ENCODE results near the gene ITGB5. TPM values are rescaled to one million over a fixed set of nuclear protein-coding genes. Genes with fewer than 3 reads are reported as not detected.
"Not testable (repeated sequence)": the region's sequence is repeated elsewhere in the genome, so short reads cannot be mapped to it uniquely, and the experiment has no call there.

The ITGB5 gene
- total and polyA plus RNA-seq, 5 experiments from 2014 or later, result 0.27 to 2.8 (median 0.94) TPM; not detected in 1

- H3K4me1 Mint-ChIP-seq, result peaks cover 3 to 16% (median 11%) of the 10 kb centered on the region in 4 donors
- not testable (repeated sequence) for ATAC-seq
These were observed 104.8 kb downstream of the ITGB5 start for GRCh38 chr3:124782377-124782712.

GRCh38 chr3:124781476-124782376 is 105.4 kb downstream of the ITGB5 start:
- Mint-ChIP-seq H3K4me1 (peaks cover 3 to 16% (median 11%) of the 10 kb centered on the region in 4 donors), H3K4me3 (no peak overlapping the region), H3K27me3 (peaks cover 0 to 21% (median 4%) of the 10 kb centered on the region in 5 donors), H3K36me3 (no peaks in the 10 kb centered on the region), H3K27ac (peak overlapping the region in 2 of 10 donors; percentile 51 to 63), H3K9me3 (no peaks in the 10 kb centered on the region)
- no peak for DNase-seq
- ATAC-seq, result no peak
- POLR2A ChIA-PET, result no interaction called here

More at GRCh38 chr3:124782377-124782712, 104.8 kb downstream of the ITGB5 start:
- H3K4me3 Mint-ChIP-seq, H3K9me3 Mint-ChIP-seq, POLR2A ChIA-PET, H3K36me3 Mint-ChIP-seq, H3K27ac Mint-ChIP-seq, DNase-seq: not testable (repeated sequence)
- peaks cover 0 to 21% (median 4%) of the 10 kb centered on the region in 5 donors for H3K27me3 Mint-ChIP-seq

- no peak for ATAC-seq
- Mint-ChIP-seq H3K4me1 (peaks cover 3 to 15% (median 11%) of the 10 kb centered on the region in 4 donors), H3K36me3 (no peaks in the 10 kb centered on the region), H3K27ac (peak overlapping the region in 2 of 10 donors; percentile 21 to 51), H3K9me3 (no peaks in the 10 kb centered on the region), H3K27me3 (peaks cover 4 to 21% (median 5%) of the 10 kb centered on the region in 5 donors), H3K4me3 (no peak overlapping the region)
- DNase-seq, result no peak
- POLR2A ChIA-PET, result interaction anchor here (0.5 kb wide), 1 partner anchor 21 kb away, joined by 3 read pairs; no protein-coding TSS in a partner anchor
These were observed 106.2 kb downstream of the ITGB5 start for GRCh38 chr3:124780761-124781475.

GRCh38 chr3:124780356-124780755 is 106.8 kb downstream of the ITGB5 start:
- Mint-ChIP-seq H3K27me3 (peaks cover 4 to 21% (median 5%) of the 10 kb centered on the region in 5 donors), H3K36me3 (no peaks in the 10 kb centered on the region), H3K4me1 (peaks cover 3 to 15% (median 11%) of the 10 kb centered on the region in 4 donors), H3K4me3 (no peak overlapping the region), H3K9me3 (no peaks in the 10 kb centered on the region), H3K27ac (peak overlapping the region in 1 of 10 donors; percentile 27)
- no peak for ATAC-seq
- POLR2A ChIA-PET, result no interaction called here
- no peak for DNase-seq

GRCh38 chr3:124779751-124780191 is 107.4 kb downstream of the ITGB5 start:
- Mint-ChIP-seq H3K27ac (no peak overlapping the region), H3K4me1 (peaks cover 3 to 12% (median 11%) of the 10 kb centered on the region in 4 donors), H3K9me3 (no peaks in the 10 kb centered on the region), H3K27me3 (peaks cover 7 to 21% (median 8%) of the 10 kb centered on the region in 5 donors), H3K36me3 (no peaks in the 10 kb centered on the region), H3K4me3 (no peak overlapping the region)
- DNase-seq, result no peak
- POLR2A ChIA-PET, result no interaction called here
- ATAC-seq, result no peak

GRCh38 chr3:124779116-124779515 is 108.0 kb downstream of the ITGB5 start:
- Mint-ChIP-seq H3K27ac (no peak overlapping the region), H3K27me3 (peaks cover 7 to 23% (median 10%) of the 10 kb centered on the region in 5 donors), H3K36me3 (no peaks in the 10 kb centered on the region), H3K4me1 (peaks cover 3 to 12% (median 9%) of the 10 kb centered on the region in 4 donors), H3K4me3 (no peak overlapping the region), H3K9me3 (no peaks in the 10 kb centered on the region)
- POLR2A ChIA-PET, result no interaction called here
- ATAC-seq, result no peak
- no peak for DNase-seq

GRCh38 chr3:124777762-124778470 is 109.2 kb downstream of the ITGB5 start:
- peaks cover 9 to 32% (median 10%) of the 10 kb centered on the region in 5 donors for H3K27me3 Mint-ChIP-seq
- H3K4me1 Mint-ChIP-seq, result peaks cover 3 to 12% (median 7%) of the 10 kb centered on the region in 4 donors
- H3K4me3 Mint-ChIP-seq, result no peak overlapping the region
- no peak overlapping the region for H3K27ac Mint-ChIP-seq
- no peaks in the 10 kb centered on the region for H3K36me3 Mint-ChIP-seq
- no peaks in the 10 kb centered on the region for H3K9me3 Mint-ChIP-seq
- DNase-seq (no peak), ATAC-seq (no peak)
- POLR2A ChIA-PET, result no interaction called here

- peaks cover 3 to 12% (median 7%) of the 10 kb centered on the region in 4 donors for H3K4me1 Mint-ChIP-seq
- ATAC-seq (no peak), DNase-seq (no peak)
- H3K27me3 Mint-ChIP-seq, result peaks cover 9 to 39% (median 16%) of the 10 kb centered on the region in 5 donors
- peak overlapping the region in 1 of 10 donors; percentile 45 for H3K4me3 Mint-ChIP-seq
- POLR2A ChIA-PET, result no interaction called here
- H3K36me3 Mint-ChIP-seq, result no peaks in the 10 kb centered on the region
- no peak overlapping the region for H3K27ac Mint-ChIP-seq
- no peaks in the 10 kb centered on the region for H3K9me3 Mint-ChIP-seq
These were observed 110.3 kb downstream of the ITGB5 start for GRCh38 chr3:124776856-124777255.

- peaks cover 9 to 41% (median 18%) of the 10 kb centered on the region in 5 donors for H3K27me3 Mint-ChIP-seq
- ATAC-seq (no peak), DNase-seq (no peak)
- H3K36me3 Mint-ChIP-seq, result no peaks in the 10 kb centered on the region
- H3K27ac Mint-ChIP-seq, result no peak overlapping the region
- no peak overlapping the region for H3K4me3 Mint-ChIP-seq
- no peaks in the 10 kb centered on the region for H3K9me3 Mint-ChIP-seq
- POLR2A ChIA-PET, result no interaction called here
- H3K4me1 Mint-ChIP-seq, result peaks cover 3 to 6% (median 5%) of the 10 kb centered on the region in 4 donors
These were observed 111.3 kb downstream of the ITGB5 start for GRCh38 chr3:124775877-124776276.

- Mint-ChIP-seq H3K36me3 (no peaks in the 10 kb centered on the region), H3K27me3 (peaks cover 9 to 41% (median 18%) of the 10 kb centered on the region in 5 donors), H3K9me3 (no peaks in the 10 kb centered on the region), H3K27ac (no peak overlapping the region), H3K4me3 (no peak overlapping the region), H3K4me1 (no peaks in the 10 kb centered on the region)
- DNase-seq (no peak), ATAC-seq (no peak)
- POLR2A ChIA-PET, result no interaction called here
These were observed 112.2 kb downstream of the ITGB5 start for GRCh38 chr3:124774841-124775402.

- Mint-ChIP-seq H3K4me3 (no peak overlapping the region), H3K4me1 (no peaks in the 10 kb centered on the region), H3K27me3 (peaks cover 9 to 39% (median 20%) of the 10 kb centered on the region in 5 donors), H3K9me3 (no peaks in the 10 kb centered on the region), H3K27ac (no peak overlapping the region), H3K36me3 (no peaks in the 10 kb centered on the region)
- DNase-seq (no peak), ATAC-seq (no peak)
- POLR2A ChIA-PET, result no interaction called here
These were observed 112.8 kb downstream of the ITGB5 start for GRCh38 chr3:124774327-124774718.

All from naive thymus-derived CD8-positive, alpha-beta T cell (primary cell).